HUES48 (cell line): Measurements from ENCODE around the gene PSG1.

Experiments
- H3K27ac ChIP-seq: one replicate; pipeline ENCODE4 v1.7.0; 2013; ENCODE audit warnings: low read depth, low read length, inconsistent platforms
- H3K27me3 ChIP-seq: 2 replicates; pipeline ENCODE4 v1.6.1; 2013; ENCODE audit warnings: mild to moderate bottlenecking, low read length; ENCODE audit not compliant: control insufficient read depth, insufficient read depth
- H3K36me3 ChIP-seq: 2 replicates; pipeline ENCODE4 v1.6.1; 2013; ENCODE audit warnings: low read length; ENCODE audit not compliant: control insufficient read depth, insufficient read depth
- H3K4me1 ChIP-seq: 2 replicates; pipeline ENCODE4 v1.6.1; 2013; ENCODE audit warnings: mild to moderate bottlenecking, low read length; ENCODE audit not compliant: control insufficient read depth, insufficient read depth
- H3K4me3 ChIP-seq: 2 replicates; pipeline ENCODE4 v1.5.1; 2013; ENCODE audit warnings: mild to moderate bottlenecking, low read depth, low read length
- H3K9ac ChIP-seq: 2 replicates; pipeline ENCODE4 v1.6.1; 2013; ENCODE audit warnings: mild to moderate bottlenecking, low read depth, low read length, moderate library complexity
- H3K9me3 ChIP-seq: 2 replicates; pipeline ENCODE4 v1.6.1; 2013; ENCODE audit warnings: low read length; ENCODE audit not compliant: control insufficient read depth, insufficient read depth

The PSG1 gene

GRCh38 chr19:42816894-42817293 lies 62.6 kb downstream of the PSG1 start:
- H3K9ac ChIP-seq: no peak overlapping the region
- no peaks in the 10 kb centered on the region for H3K4me1 ChIP-seq
- H3K27me3 ChIP-seq: no peaks in the 10 kb centered on the region
- H3K4me3 ChIP-seq: no peak overlapping the region
- H3K36me3 ChIP-seq: no peaks in the 10 kb centered on the region
- H3K9me3 ChIP-seq: peaks cover 25% of the 10 kb centered on the region
- H3K27ac ChIP-seq: no peak overlapping the region
